GM10248 (cell line): ENCODE measurements around the gene FSCB.

Experiments
- CTCF ChIA-PET: fragments of 300-600 bp; sonication (Branson Sonifier 250); formaldehyde crosslinking; extraction: SDS; loops from one replicate; lab custom pipeline; 2021; ENCODE audit warnings: antibody characterized with exemption; lab: Yijun Ruan, JAX
- POLR2A ChIA-PET: fragments of 350-650 bp; sonication (Branson Sonifier 250); formaldehyde crosslinking; extraction: SDS; loops from one replicate; lab custom pipeline; 2020; ENCODE audit warnings: antibody characterized with exemption; lab: Yijun Ruan, JAX
- DNase-seq: peaks from one replicate; pipeline ENCODE4 v3.0.0; 2012; ENCODE audit errors: extremely low spot score
- CTCF ChIP-seq: IDR thresholded peaks from 2 replicates; pipeline ENCODE4 v1.5.1; 2012; ENCODE audit warnings: mild to moderate bottlenecking, low read depth; ENCODE audit errors: extremely low read depth, missing control alignments, control extremely low read depth

Gene FSCB

GRCh38 chr14:44508834-44509233 lies 1.8 kb upstream of the FSCB start:
- TF ChIP-seq CTCF: no peak
- no peak for DNase-seq
- ChIA-PET CTCF (no interaction called here), POLR2A (no interaction called here)

GRCh38 chr14:44505588-44505987 lies 1.5 kb downstream of the FSCB start:
- CTCF ChIA-PET: no interaction called here
- TF ChIP-seq CTCF: no peak
- DNase-seq: no peak
- POLR2A ChIA-PET: no interaction called here

GRCh38 chr14:44497148-44497547 lies 9.9 kb downstream of the FSCB start:
- TF ChIP-seq CTCF: no peak
- no peak for DNase-seq
- CTCF ChIA-PET: no interaction called here
- POLR2A ChIA-PET: no interaction called here

GRCh38 chr14:44494137-44494536 lies 12.9 kb downstream of the FSCB start:
- TF ChIP-seq CTCF: no peak
- no peak for DNase-seq
- ChIA-PET CTCF (interaction anchor here (0.8 to 1.0 kb wide), 2 partner anchors 9 to 265 kb away, joined by 3 read pairs; no protein-coding TSS in a partner anchor), POLR2A (no interaction called here)

- CTCF ChIA-PET: no interaction called here
- TF ChIP-seq CTCF: no peak
These were observed 16.1 kb downstream of the FSCB start for GRCh38 chr14:44490966-44491365.

GRCh38 chr14:44477953-44478352 lies 29.1 kb downstream of the FSCB start:
- CTCF ChIA-PET: no interaction called here
- no peak for TF ChIP-seq CTCF
- no peak for DNase-seq
- POLR2A ChIA-PET: no interaction called here

More at GRCh38 chr14:44490966-44491365, 16.1 kb downstream of the FSCB start:
- no peak for DNase-seq
- POLR2A ChIA-PET: no interaction called here

GRCh38 chr14:44468771-44469170 lies 38.3 kb downstream of the FSCB start:
- no peak for DNase-seq
- CTCF ChIA-PET: no interaction called here
- POLR2A ChIA-PET: no interaction called here
- TF ChIP-seq CTCF: no peak
